B cell (primary cell): ENCODE results near the gene ZNF440. TPM values are rescaled to one million over a fixed set of nuclear protein-coding genes. Genes with fewer than 3 reads are reported as not detected.
"Not testable (repeated sequence)": the region's sequence is repeated elsewhere in the genome, so short reads cannot be mapped to it uniquely, and the experiment has no call there.

Experiments used
- ATAC-seq: fragments of 200-7000 bp; cut with Tn5 transposase; one replicate; pipeline ENCODE4 v1.10.0; 2021; ENCODE audit warnings: low read depth, mild to moderate bottlenecking, moderate number of reproducible peaks, moderate library complexity
- CTCF ChIA-PET: fragments of 350-600 bp; sonication (Branson Sonifier 250); formaldehyde crosslinking; loops from one replicate; lab custom pipeline; 2021; ENCODE audit warnings: antibody characterized with exemption, inconsistent platforms; lab: Charles Lee
- POLR2A ChIA-PET: fragments of 350-600 bp; sonication (Branson Sonifier 250); formaldehyde crosslinking; loops from one replicate; lab custom pipeline; 2021; ENCODE audit warnings: antibody characterized with exemption; lab: Charles Lee
- DNase-seq: peaks from one replicate; pipeline ENCODE4 v3.0.0; 2013
- H2AFZ ChIP-seq: 2 replicates; pipeline ENCODE4 v1.6.1; 2012; ENCODE audit warnings: mild to moderate bottlenecking, low read depth, low read length; ENCODE audit not compliant: insufficient read depth, poor library complexity, severe bottlenecking
- H3K27ac ChIP-seq, 2 donors: 1 replicate in 1 of 2; 2 replicates in 1 of 2; pipeline ENCODE4 v1.5.1; 2012 to 2013; ENCODE audit warnings: low read length in 2 of 2, mild to moderate bottlenecking in 2 of 2, moderate library complexity in 1 of 2
- H3K27me3 ChIP-seq, 4 experiments: fragments of 200-600 bp in 1 of 4; sonication (generic) in 1 of 4; replicated peaks in 1 of 4; 1 replicate in 2 of 4; 2 replicates in 2 of 4; pipeline versions ENCODE4 v1.6.1 to v1.7.0; 2013 to 2016; ENCODE audit warnings: low read length in 3 of 4, mild to moderate bottlenecking in 2 of 4, mixed read lengths in 1 of 4, moderate library complexity in 1 of 4; ENCODE audit not compliant: insufficient read depth in 4 of 4, control insufficient read depth in 3 of 4; ENCODE audit errors: control extremely low read depth in 1 of 4
- H3K36me3 ChIP-seq, 2 experiments: replicated peaks in 1 of 2; 1 replicate in 1 of 2; 2 replicates in 1 of 2; pipeline versions ENCODE4 v1.6.1 to v1.7.1; 2013; ENCODE audit warnings: low read length in 1 of 2; ENCODE audit not compliant: insufficient read depth in 2 of 2, control insufficient read depth in 1 of 2; ENCODE audit errors: control extremely low read depth in 1 of 2, extremely low read depth in 1 of 2
- H3K4me1 ChIP-seq, 2 donors: fragments of 200-600 bp in 1 of 2; sonication (generic) in 1 of 2; 1 replicate in 1 of 2; 2 replicates in 1 of 2; pipeline versions ENCODE4 v1.5.1 to v1.6.1; 2013 to 2017; ENCODE audit warnings: low read length in 2 of 2; ENCODE audit not compliant: control insufficient read depth in 2 of 2, insufficient read depth in 2 of 2
- H3K4me2 ChIP-seq: replicated peaks from 2 replicates; pipeline ENCODE3; 2012; ENCODE audit warnings: mild to moderate bottlenecking, low read depth, low read length; ENCODE audit not compliant: poor library complexity, severe bottlenecking
- H3K4me3 ChIP-seq, 5 experiments: fragments of 200-600 bp in 1 of 5; sonication (generic) in 1 of 5; 1 replicate in 3 of 5; 2 replicates in 2 of 5; pipeline versions ENCODE4 v1.5.1 to v1.7.0; 2011 to 2016; ENCODE audit warnings: low read length in 4 of 5, mild to moderate bottlenecking in 4 of 5, low read depth in 2 of 5, control low read depth in 1 of 5, moderate library complexity in 1 of 5; ENCODE audit not compliant: insufficient read depth in 1 of 5; ENCODE audit errors: control extremely low read depth in 1 of 5, extremely low read depth in 1 of 5
- H3K79me2 ChIP-seq: fragments of 200-600 bp; sonication (generic); one replicate; pipeline ENCODE4 v1.6.0; 2016; ENCODE audit warnings: low read length; ENCODE audit not compliant: control insufficient read depth, insufficient read depth
- H3K9ac ChIP-seq: fragments of 200-600 bp; sonication (generic); 2 replicates; pipeline ENCODE4 v1.6.1; 2017; ENCODE audit warnings: mild to moderate bottlenecking, low read length, moderate library complexity
- H3K9me3 ChIP-seq, 3 donors: one replicate each; pipeline versions ENCODE4 v1.6.1 to v1.7.1; 2013; ENCODE audit warnings: low read length in 2 of 3; ENCODE audit not compliant: control insufficient read depth in 2 of 3, insufficient read depth in 1 of 3; ENCODE audit errors: control extremely low read depth in 1 of 3
- H4K20me1 ChIP-seq: 2 replicates; pipeline ENCODE4 v1.6.0; 2012; ENCODE audit warnings: mild to moderate bottlenecking, low read length; ENCODE audit not compliant: insufficient read depth, control insufficient read depth, poor library complexity, severe bottlenecking
- H3K27ac Mint-ChIP-seq: one replicate; pipeline ENCODE4 v1.8.0; 2021; ENCODE audit warnings: mixed read lengths
- H3K27me3 Mint-ChIP-seq: one replicate; pipeline ENCODE4 v1.8.0; 2021; ENCODE audit warnings: mixed read lengths
- H3K4me1 Mint-ChIP-seq: one replicate; pipeline ENCODE4 v1.8.0; 2021; ENCODE audit warnings: mixed read lengths
- H3K4me3 Mint-ChIP-seq: one replicate; pipeline ENCODE4 v1.8.0; 2021; ENCODE audit warnings: mixed read lengths
- H3K9me3 Mint-ChIP-seq: one replicate; pipeline ENCODE4 v1.8.0; 2022; ENCODE audit warnings: mixed read lengths; ENCODE audit not compliant: insufficient read depth
- CTCF ChIP-seq: fragments of 200-600 bp; IDR thresholded peaks from one replicate; pipeline ENCODE4 v1.8.0; 2022; ENCODE audit warnings: antibody characterized with exemption, mild to moderate bottlenecking
- EZH2 ChIP-seq: IDR thresholded peaks from 2 replicates; pipeline ENCODE4 v1.6.1; 2012; ENCODE audit warnings: borderline replicate concordance, low read depth, mild to moderate bottlenecking, moderate library complexity, low read length; ENCODE audit not compliant: insufficient read depth, poor library complexity, severe bottlenecking
- WGBS: methylation state at CpG from one replicate; pipeline ENCODE4 v1.1.5; 2013; ENCODE audit warnings: missing lambda C conversion rate; ENCODE audit not compliant: insufficient coverage; 5-methylcytosine and 5-hydroxymethylcytosine counted together
- intact Hi-C: fragments of 100-400 bp; cut with micrococcal nuclease; formaldehyde crosslinking; loops from one replicate; pipeline ENCODE4 v1.10.0; 2022
- polyA plus RNA-seq: library from polyadenylated mRNA; depleted of rRNA; stranded (reverse); fragments of >200 nt; gene quantifications from 2 replicates; pipeline ENCODE4 v1.2.3, GENCODE V29; 2012
- total RNA-seq, 2 donors: library from RNA; stranded (reverse); fragments of 120-200 nt in 1 of 2; gene quantifications; 1 replicate in 1 of 2; 2 replicates in 1 of 2; pipeline versions ENCODE4 v1.2.3 to v1.2.4, GENCODE V29; 2013 to 2022

ZNF440 gene
- total and polyA plus RNA-seq, 2 donors (not counting 1 experiment from before 2014, with no cell fraction given) = 3.4 to 22.4 TPM

GRCh38 chr19:11860721-11861120 lies 46.6 kb downstream of the ZNF440 start:
- Histone ChIP-seq H3K36me3 (peaks cover 8 to 21% of the 10 kb centered on the region in 2 experiments), H3K4me3 (no peak overlapping the region), H3K79me2 (peaks cover 90% of the 10 kb centered on the region), H2AFZ (no peak overlapping the region), H3K9me3 (peaks cover 11 to 46% (median 41%) of the 10 kb centered on the region in 3 donors), H4K20me1 (peaks cover 56% of the 10 kb centered on the region), H3K27ac (no peak overlapping the region), H3K27me3 (no peaks in the 10 kb centered on the region), H3K4me1 (no peaks in the 10 kb centered on the region), H3K4me2 (no peak overlapping the region), H3K9ac (no peak overlapping the region)
- 100% methylated on average over 4 of the region's 7 CpGs for WGBS
- no peak for TF ChIP-seq EZH2
- TF ChIP-seq CTCF = no peak
- no peaks in the 10 kb centered on the region for H3K27me3 Mint-ChIP-seq
- peaks cover 6% of the 10 kb centered on the region for H3K4me1 Mint-ChIP-seq
- intact Hi-C loops = no loop called here
- H3K27ac Mint-ChIP-seq = no peak overlapping the region
- H3K9me3 Mint-ChIP-seq = peaks cover 14% of the 10 kb centered on the region
- ChIA-PET POLR2A (no interaction called here), CTCF (no interaction called here)
- ATAC-seq = no peak
- no peak for DNase-seq
- H3K4me3 Mint-ChIP-seq = no peak overlapping the region

- H3K9ac ChIP-seq = no peak overlapping the region
- Mint-ChIP-seq H3K4me3 (no peak overlapping the region), H3K4me1 (peaks cover 3% of the 10 kb centered on the region), H3K27me3 (no peaks in the 10 kb centered on the region), H3K27ac (no peak overlapping the region), H3K9me3 (peaks cover 14% of the 10 kb centered on the region)
- H3K79me2 ChIP-seq = peaks cover 90% of the 10 kb centered on the region
- no peaks in the 10 kb centered on the region for H3K27me3 ChIP-seq
- intact Hi-C loops = no loop called here
- no peak overlapping the region for H2AFZ ChIP-seq
- peaks cover 51% of the 10 kb centered on the region for H4K20me1 ChIP-seq
- H3K27ac ChIP-seq = no peak overlapping the region
- no CpG with 5 or more reads among the region's 2 CpGs for WGBS
- H3K4me2 ChIP-seq = no peak overlapping the region
- no peaks in the 10 kb centered on the region for H3K4me1 ChIP-seq
- no peak overlapping the region for H3K4me3 ChIP-seq
- ATAC-seq = no peak
- peaks cover 9 to 25% of the 10 kb centered on the region in 2 experiments for H3K36me3 ChIP-seq
- no peak for DNase-seq
- ChIA-PET CTCF (interaction anchor here (0.9 kb wide), 1 partner anchor 173 kb away, joined by 3 read pairs; no protein-coding TSS in a partner anchor), POLR2A (no interaction called here)
- peaks cover 11 to 48% (median 46%) of the 10 kb centered on the region in 3 donors for H3K9me3 ChIP-seq
- TF ChIP-seq EZH2 = no peak
- no peak for TF ChIP-seq CTCF
These were observed 47.2 kb downstream of the ZNF440 start for GRCh38 chr19:11861301-11861700.

- peaks cover 25 to 39% of the 10 kb centered on the region in 2 experiments for H3K36me3 ChIP-seq
- WGBS = no CpG with 5 or more reads among the region's 4 CpGs
- peaks cover 29% of the 10 kb centered on the region for H3K79me2 ChIP-seq
- intact Hi-C loops, H3K9ac ChIP-seq, H4K20me1 ChIP-seq, H3K27me3 ChIP-seq, H3K4me2 ChIP-seq, H2AFZ ChIP-seq, H3K27ac ChIP-seq, H3K27ac Mint-ChIP-seq, ATAC-seq, DNase-seq, H3K27me3 Mint-ChIP-seq, CTCF ChIA-PET, H3K4me3 Mint-ChIP-seq, POLR2A ChIA-PET, H3K4me1 ChIP-seq, H3K4me1 Mint-ChIP-seq: not testable (repeated sequence)
- H3K9me3 Mint-ChIP-seq = peaks cover 38% of the 10 kb centered on the region
- H3K4me3 ChIP-seq = peak overlapping the region in 1 of 5 experiments; percentile 16
- H3K9me3 ChIP-seq = peaks cover 21 to 79% (median 57%) of the 10 kb centered on the region in 3 donors
These were observed 53.7 kb downstream of the ZNF440 start for GRCh38 chr19:11867766-11868165.
